22Rv1 (cell line): ENCODE measurements around the gene PHF21A.

Source experiments
- ZFX ChIP-seq: fragments of 450-650 bp; IDR thresholded peaks from 2 replicates; pipeline ENCODE4 v1.6.1; 2017; ENCODE audit warnings: antibody characterized with exemption, borderline replicate concordance
- TF ChIP-seq, protein P1 (sequence below): fragments of 450-650 bp; IDR thresholded peaks from 2 replicates; pipeline ENCODE4 v1.5.1; 2017; ENCODE audit warnings: mild to moderate bottlenecking

DNA sequence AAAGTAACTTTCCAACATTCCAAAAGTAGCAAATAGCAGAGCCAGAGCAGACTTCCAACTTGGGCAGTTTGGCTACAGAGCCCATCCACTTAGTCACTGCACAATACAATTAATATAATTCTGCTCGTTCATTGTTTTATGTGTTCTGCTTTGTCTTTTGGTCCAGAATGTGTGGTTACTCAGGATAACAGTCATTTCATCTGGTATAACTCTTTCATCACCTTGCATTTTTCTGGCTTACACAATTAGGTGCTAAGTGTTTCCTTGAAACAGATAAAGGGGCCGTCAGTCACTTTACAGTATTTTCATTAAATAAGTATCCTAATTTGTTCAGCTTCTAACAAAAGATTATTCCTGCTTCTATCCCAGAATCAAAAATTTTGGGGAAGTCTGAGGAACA lies 111.6 kb downstream of the PHF21A start:
- TF ChIP-seq, protein P1, sequence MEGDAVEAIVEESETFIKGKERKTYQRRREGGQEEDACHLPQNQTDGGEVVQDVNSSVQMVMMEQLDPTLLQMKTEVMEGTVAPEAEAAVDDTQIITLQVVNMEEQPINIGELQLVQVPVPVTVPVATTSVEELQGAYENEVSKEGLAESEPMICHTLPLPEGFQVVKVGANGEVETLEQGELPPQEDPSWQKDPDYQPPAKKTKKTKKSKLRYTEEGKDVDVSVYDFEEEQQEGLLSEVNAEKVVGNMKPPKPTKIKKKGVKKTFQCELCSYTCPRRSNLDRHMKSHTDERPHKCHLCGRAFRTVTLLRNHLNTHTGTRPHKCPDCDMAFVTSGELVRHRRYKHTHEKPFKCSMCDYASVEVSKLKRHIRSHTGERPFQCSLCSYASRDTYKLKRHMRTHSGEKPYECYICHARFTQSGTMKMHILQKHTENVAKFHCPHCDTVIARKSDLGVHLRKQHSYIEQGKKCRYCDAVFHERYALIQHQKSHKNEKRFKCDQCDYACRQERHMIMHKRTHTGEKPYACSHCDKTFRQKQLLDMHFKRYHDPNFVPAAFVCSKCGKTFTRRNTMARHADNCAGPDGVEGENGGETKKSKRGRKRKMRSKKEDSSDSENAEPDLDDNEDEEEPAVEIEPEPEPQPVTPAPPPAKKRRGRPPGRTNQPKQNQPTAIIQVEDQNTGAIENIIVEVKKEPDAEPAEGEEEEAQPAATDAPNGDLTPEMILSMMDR, result no peak
- no peak for TF ChIP-seq ZFX
